Measurements from ENCODE around the gene GOSR2. TPM values are rescaled to one million over a fixed set of nuclear protein-coding genes. Genes with fewer than 3 reads are reported as not detected.

The GOSR2 gene
- total and polyA plus RNA-seq, 3 experiments from 2014 or later, result 50.6 to 62.4 (median 61.1) TPM

- no peaks in the 10 kb centered on the region for H3K9me3 ChIP-seq (ENCODE audit: low read length)
- no peak overlapping the region for H3K27ac ChIP-seq (ENCODE audit: low read depth, low read length)
- Mint-ChIP-seq H3K9me3 (no peaks in the 10 kb centered on the region), H3K4me3 (peak overlapping the region; percentile 17 to 91 (median 38)), H3K27me3 (no peaks in the 10 kb centered on the region), H3K36me3 (peaks cover 0 to 37% (median 6%) of the 10 kb centered on the region in 3 donors), H3K27ac (peak overlapping the region in 6 of 8 donors; percentile 17 to 96 (median 58)), H3K4me1 (peaks cover 69 to 78% (median 73%) of the 10 kb centered on the region in 3 donors)
- no peak for DNase-seq
- POLR2A ChIA-PET, result interaction anchor here (0.6 kb wide), 1 partner anchor 904 kb away, joined by 5 read pairs; no protein-coding TSS in a partner anchor
- no peaks in the 10 kb centered on the region for H3K27me3 ChIP-seq (ENCODE audit: insufficient read depth, low read length, poor library complexity, severe bottlenecking)
- H3K36me3 ChIP-seq (ENCODE audit: insufficient read depth, low read length), result peaks cover 10% of the 10 kb centered on the region
- CTCF ChIA-PET, result interaction anchor here (1.4 kb wide), 1 partner anchor 16 kb away, joined by 9 read pairs; no protein-coding TSS in a partner anchor
- H3K4me3 ChIP-seq (ENCODE audit: low read length), result no peak overlapping the region
- peaks cover 41% of the 10 kb centered on the region for H3K4me1 ChIP-seq (ENCODE audit: insufficient read depth, low read length)
Measured at GRCh38 chr17:46925185-46925868, 2.4 kb downstream of the GOSR2 start.

GRCh38 chr17:46928467-46929261 lies 5.7 kb downstream of the GOSR2 start:
- ChIA-PET POLR2A (no interaction called here), CTCF (no interaction called here)
- H3K27me3 ChIP-seq (ENCODE audit: insufficient read depth, low read length, poor library complexity, severe bottlenecking), result no peaks in the 10 kb centered on the region
- H3K9me3 ChIP-seq (ENCODE audit: low read length), result no peaks in the 10 kb centered on the region
- no peak overlapping the region for H3K4me3 Mint-ChIP-seq
- DNase-seq, result no peak
- H3K36me3 Mint-ChIP-seq, result peaks cover 0 to 61% (median 18%) of the 10 kb centered on the region in 3 donors
- no peaks in the 10 kb centered on the region for H3K27me3 Mint-ChIP-seq
- peaks cover 54 to 61% (median 55%) of the 10 kb centered on the region in 3 donors for H3K4me1 Mint-ChIP-seq
- H3K36me3 ChIP-seq (ENCODE audit: insufficient read depth, low read length), result peaks cover 40% of the 10 kb centered on the region
- peaks cover 41% of the 10 kb centered on the region for H3K4me1 ChIP-seq (ENCODE audit: insufficient read depth, low read length)
- peak overlapping the region in 4 of 8 donors; percentile 4 to 72 (median 24) for H3K27ac Mint-ChIP-seq
- no peaks in the 10 kb centered on the region for H3K9me3 Mint-ChIP-seq
- H3K4me3 ChIP-seq (ENCODE audit: low read length), result no peak overlapping the region
- no peak overlapping the region for H3K27ac ChIP-seq (ENCODE audit: low read depth, low read length)

- no peak overlapping the region for H3K27ac ChIP-seq (ENCODE audit: low read depth, low read length)
- H3K4me3 Mint-ChIP-seq, result no peak overlapping the region
- CTCF ChIA-PET, result interaction anchor here (1.9 kb wide), 1 partner anchor 12 kb away, joined by 7 read pairs; no protein-coding TSS in a partner anchor
Measured at GRCh38 chr17:46929413-46929812, 6.5 kb downstream of the GOSR2 start.

GRCh38 chr17:46930051-46930450 lies 7.1 kb downstream of the GOSR2 start:
- Histone ChIP-seq H3K36me3 (ENCODE audit: insufficient read depth, low read length) (peaks cover 54% of the 10 kb centered on the region), H3K27ac (ENCODE audit: low read depth, low read length) (no peak overlapping the region), H3K9me3 (ENCODE audit: low read length) (no peaks in the 10 kb centered on the region), H3K4me1 (ENCODE audit: insufficient read depth, low read length) (peaks cover 28% of the 10 kb centered on the region), H3K27me3 (ENCODE audit: insufficient read depth, low read length, poor library complexity, severe bottlenecking) (no peaks in the 10 kb centered on the region), H3K4me3 (ENCODE audit: low read length) (no peak overlapping the region)
- Mint-ChIP-seq H3K9me3 (no peaks in the 10 kb centered on the region), H3K27me3 (no peaks in the 10 kb centered on the region), H3K4me1 (peaks cover 40 to 48% (median 42%) of the 10 kb centered on the region in 3 donors), H3K36me3 (peaks cover 0 to 74% (median 24%) of the 10 kb centered on the region in 3 donors), H3K27ac (peak overlapping the region in 3 of 8 donors; percentile 15 to 52 (median 29)), H3K4me3 (no peak overlapping the region)
- POLR2A ChIA-PET, result no interaction called here
- CTCF ChIA-PET, result interaction anchor here (1.9 kb wide), 1 partner anchor 12 kb away, joined by 7 read pairs; no protein-coding TSS in a partner anchor
- DNase-seq, result no peak

More at GRCh38 chr17:46929413-46929812, 6.5 kb downstream of the GOSR2 start:
- Histone ChIP-seq H3K9me3 (ENCODE audit: low read length) (no peaks in the 10 kb centered on the region), H3K4me1 (ENCODE audit: insufficient read depth, low read length) (peaks cover 34% of the 10 kb centered on the region), H3K4me3 (ENCODE audit: low read length) (no peak overlapping the region), H3K27me3 (ENCODE audit: insufficient read depth, low read length, poor library complexity, severe bottlenecking) (no peaks in the 10 kb centered on the region), H3K36me3 (ENCODE audit: insufficient read depth, low read length) (peaks cover 48% of the 10 kb centered on the region)
- no peak for DNase-seq
- Mint-ChIP-seq H3K4me1 (peaks cover 47 to 54% (median 49%) of the 10 kb centered on the region in 3 donors), H3K36me3 (peaks cover 0 to 68% (median 22%) of the 10 kb centered on the region in 3 donors), H3K27me3 (no peaks in the 10 kb centered on the region), H3K27ac (no peak overlapping the region), H3K9me3 (no peaks in the 10 kb centered on the region)
- POLR2A ChIA-PET, result no interaction called here

DNA sequence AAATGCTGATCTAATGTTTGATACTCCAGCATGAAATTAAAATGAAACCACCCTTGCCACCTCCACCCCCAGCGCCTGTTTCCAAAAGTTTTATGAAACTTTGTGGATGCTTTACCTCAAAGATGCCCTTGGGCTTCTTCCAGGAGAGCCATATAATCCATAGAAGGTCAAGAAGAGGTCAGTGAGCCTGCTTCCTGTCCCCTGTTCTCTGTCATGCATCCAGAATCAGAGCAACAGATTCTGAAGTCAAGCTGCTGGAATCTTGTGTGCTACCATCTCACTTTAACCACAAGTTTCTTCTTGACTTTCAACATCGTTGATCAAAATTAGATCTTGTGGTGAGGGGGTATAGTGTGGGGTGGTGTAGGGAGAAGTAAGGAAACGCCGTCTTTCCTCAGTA lies 8.6 kb downstream of the GOSR2 start:
- peaks cover 0 to 80% (median 24%) of the 10 kb centered on the region in 3 donors for H3K36me3 Mint-ChIP-seq

DNA sequence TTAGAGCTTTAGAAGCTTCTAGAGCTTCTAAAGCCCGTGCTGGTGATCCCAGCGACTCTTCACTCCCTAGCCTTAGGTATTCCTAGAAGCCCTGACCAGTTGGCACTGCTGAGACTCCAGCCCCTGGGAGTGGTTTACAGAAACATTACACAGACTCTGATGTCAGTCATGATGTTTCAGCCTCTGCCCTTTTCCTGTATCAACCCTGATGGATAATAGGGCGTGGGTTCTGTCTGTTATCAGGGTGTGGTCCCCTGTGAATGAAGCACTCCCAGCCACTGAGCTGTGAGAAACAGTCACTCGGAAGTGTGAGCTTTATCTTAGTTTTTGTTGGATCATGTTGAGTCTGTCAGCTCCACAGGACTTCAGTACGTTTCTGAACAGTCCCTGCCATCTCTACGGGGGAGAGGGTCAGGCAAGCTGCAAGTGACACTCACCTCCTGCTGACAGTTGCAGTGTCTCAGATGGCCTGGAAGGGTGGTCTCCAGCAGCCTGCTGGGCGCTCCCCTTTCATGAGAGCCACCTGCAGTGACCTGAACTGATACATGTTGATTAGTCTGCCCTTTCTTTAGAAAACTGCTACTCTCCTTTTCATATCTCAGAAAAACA lies 12.8 kb downstream of the GOSR2 start:
- Histone ChIP-seq H3K27ac (ENCODE audit: low read depth, low read length) (no peak overlapping the region), H3K4me3 (ENCODE audit: low read length) (no peak overlapping the region), H3K27me3 (ENCODE audit: insufficient read depth, low read length, poor library complexity, severe bottlenecking) (no peaks in the 10 kb centered on the region), H3K4me1 (ENCODE audit: insufficient read depth, low read length) (no peaks in the 10 kb centered on the region), H3K36me3 (ENCODE audit: insufficient read depth, low read length) (peaks cover 72% of the 10 kb centered on the region), H3K9me3 (ENCODE audit: low read length) (no peaks in the 10 kb centered on the region)
- Mint-ChIP-seq H3K9me3 (no peaks in the 10 kb centered on the region), H3K27me3 (no peaks in the 10 kb centered on the region), H3K36me3 (peaks cover 4 to 98% (median 32%) of the 10 kb centered on the region in 3 donors), H3K27ac (no peak overlapping the region), H3K4me1 (no peaks in the 10 kb centered on the region), H3K4me3 (no peak overlapping the region)
- ChIA-PET POLR2A (no interaction called here), CTCF (no interaction called here)
- DNase-seq, result no peak

More for the DNA sequence above, 8.6 kb downstream of the GOSR2 start:
- no peak overlapping the region for H3K27ac Mint-ChIP-seq
- peaks cover 66% of the 10 kb centered on the region for H3K36me3 ChIP-seq (ENCODE audit: insufficient read depth, low read length)
- no peaks in the 10 kb centered on the region for H3K27me3 ChIP-seq (ENCODE audit: insufficient read depth, low read length, poor library complexity, severe bottlenecking)
- H3K4me3 ChIP-seq (ENCODE audit: low read length), result no peak overlapping the region
- POLR2A ChIA-PET, result no interaction called here
- no peaks in the 10 kb centered on the region for H3K9me3 ChIP-seq (ENCODE audit: low read length)
- peaks cover 13% of the 10 kb centered on the region for H3K4me1 ChIP-seq (ENCODE audit: insufficient read depth, low read length)
- peaks cover 25 to 32% (median 28%) of the 10 kb centered on the region in 3 donors for H3K4me1 Mint-ChIP-seq
- CTCF ChIA-PET, result no interaction called here
- no peaks in the 10 kb centered on the region for H3K27me3 Mint-ChIP-seq
- DNase-seq, result no peak
- H3K27ac ChIP-seq (ENCODE audit: low read depth, low read length), result no peak overlapping the region
- no peaks in the 10 kb centered on the region for H3K9me3 Mint-ChIP-seq
- no peak overlapping the region for H3K4me3 Mint-ChIP-seq

DNA sequence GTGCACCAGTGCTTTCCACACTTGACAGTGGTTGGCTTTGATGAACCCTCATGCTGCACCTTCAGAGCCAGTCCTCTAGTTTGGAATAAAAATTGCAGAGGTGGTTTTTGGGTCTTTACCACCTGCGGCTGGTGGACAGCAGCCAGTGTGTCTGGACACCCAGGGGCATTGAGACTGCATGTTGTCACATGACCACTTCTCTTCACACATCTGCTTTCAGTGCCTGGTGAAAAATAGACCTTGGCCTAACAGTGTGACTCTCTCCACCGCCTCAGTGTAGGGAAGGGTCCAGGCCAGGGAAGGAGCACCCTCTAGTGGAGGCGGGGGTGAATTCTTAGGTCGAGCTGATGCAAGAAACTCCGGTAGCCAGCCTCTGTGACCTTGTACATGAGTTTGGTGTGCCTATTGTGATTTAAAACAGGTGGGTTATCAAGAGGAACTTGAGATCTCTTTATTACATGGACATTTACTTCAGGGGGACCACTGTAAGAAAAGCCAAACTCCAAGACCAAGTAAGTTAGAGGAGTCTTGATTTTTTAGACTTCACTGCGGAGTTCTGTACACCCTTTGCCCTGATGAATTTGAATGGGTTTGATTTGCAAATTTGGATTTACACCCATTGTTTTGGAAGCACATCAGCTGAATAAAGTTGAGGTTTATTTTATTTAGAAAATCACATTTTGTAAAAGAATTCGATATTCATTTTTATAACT lies 17.9 kb downstream of the GOSR2 start:
- POLR2A ChIA-PET, result no interaction called here
- Mint-ChIP-seq H3K27ac (peak overlapping the region in 3 of 8 donors; percentile 18 to 92 (median 24)), H3K27me3 (no peaks in the 10 kb centered on the region), H3K4me3 (no peak overlapping the region), H3K4me1 (peaks cover 13 to 22% (median 18%) of the 10 kb centered on the region in 3 donors), H3K9me3 (no peaks in the 10 kb centered on the region), H3K36me3 (peaks cover 4 to 57% (median 15%) of the 10 kb centered on the region in 3 donors)
- H3K4me3 ChIP-seq (ENCODE audit: low read length), result no peak overlapping the region
- CTCF ChIA-PET, result interaction anchor here (1.3 to 2.7 kb wide), 8 partner anchors 9 to 375 kb away, joined by 3 to 9 read pairs (median 6); no protein-coding TSS in a partner anchor
- H3K4me1 ChIP-seq (ENCODE audit: insufficient read depth, low read length), result peaks cover 12% of the 10 kb centered on the region
- H3K9me3 ChIP-seq (ENCODE audit: low read length), result no peaks in the 10 kb centered on the region
- H3K36me3 ChIP-seq (ENCODE audit: insufficient read depth, low read length), result peaks cover 22% of the 10 kb centered on the region
- H3K27me3 ChIP-seq (ENCODE audit: insufficient read depth, low read length, poor library complexity, severe bottlenecking), result no peaks in the 10 kb centered on the region
- H3K27ac ChIP-seq (ENCODE audit: low read depth, low read length), result no peak overlapping the region
- DNase-seq, result peak; percentile 22 to 70 (median 35)
